Adrenal gland (tissue), 12 donors: ENCODE measurements around the gene PHF20. TPM values are rescaled to one million over a fixed set of nuclear protein-coding genes. Genes with fewer than 3 reads are reported as not detected.

ENCODE experiments used
- DNase-seq, 7 donors: peaks; one replicate each; pipeline ENCODE4 v3.0.0-alpha.2; 2019 to 2020
- H3K27ac ChIP-seq, 5 donors: fragments of 200-600 bp; sonication (generic) in 4 of 5; 1 replicate in 3 of 5; 2 replicates in 2 of 5; pipeline versions ENCODE4 v1.5.1 to v1.8.0; 2016 to 2020; ENCODE audit warnings: mild to moderate bottlenecking in 1 of 5
- H3K27me3 ChIP-seq: fragments of 200-600 bp; 2 replicates; pipeline ENCODE4 v1.8.0; 2021
- H3K36me3 ChIP-seq, 2 donors: fragments of 200-600 bp; replicated peaks in 1 of 2; 1 replicate in 1 of 2; 2 replicates in 1 of 2; pipeline versions ENCODE4 v1.5.1 to v1.8.0; 2018 to 2022
- H3K4me1 ChIP-seq, 2 donors: fragments of 200-600 bp; replicated peaks in 1 of 2; 1 replicate in 1 of 2; 2 replicates in 1 of 2; pipeline versions ENCODE4 v1.5.1 to v1.8.0; 2018 to 2021
- H3K4me3 ChIP-seq, 4 donors: fragments of 200-600 bp; sonication (generic) in 3 of 4; one replicate each; pipeline ENCODE4 v1.5.1; 2016 to 2018
- H3K9me3 ChIP-seq, 3 donors: fragments of 200-600 bp; sonication (generic) in 1 of 3; replicated peaks in 1 of 3; 1 replicate in 2 of 3; 2 replicates in 1 of 3; pipeline versions ENCODE4 v1.5.1 to v1.8.0; 2016 to 2021
- CTCF ChIP-seq, 6 experiments: fragments of 450-650 bp in 4 of 6; fragments of 200-600 bp in 2 of 6; sonication (generic) in 1 of 6; IDR thresholded peaks; 1 replicate in 5 of 6; 2 replicates in 1 of 6; pipeline versions ENCODE4 v1.5.1 to v1.8.0; 2016 to 2021; ENCODE audit warnings: antibody characterized with exemption in 6 of 6, mild to moderate bottlenecking in 2 of 6, moderate library complexity in 1 of 6
- POLR2A ChIP-seq, 2 donors: fragments of 450-650 bp; IDR thresholded peaks; one replicate each; pipeline ENCODE4 v1.6.1; 2017; ENCODE audit warnings: antibody characterized with exemption in 2 of 2, mild to moderate bottlenecking in 2 of 2, moderate library complexity in 1 of 2
- WGBS, 4 donors: extraction: QIAGEN DNeasy Blood & Tissue Kit in 2 of 4; methylation state at CpG; one replicate each; pipeline versions ENCODE4 v1.1.5 to v1.1.7; 2013 to 2017; 5-methylcytosine and 5-hydroxymethylcytosine counted together
- intact Hi-C, 2 donors: fragments of 100-400 bp; cut with DNase I; formaldehyde crosslinking; loops; one replicate each; pipeline versions ENCODE4 v1.14.1 to v1.15.0; 2022 to 2023
- polyA plus RNA-seq, 3 donors: library from polyadenylated mRNA; stranded (reverse); fragments of 200-250 nt in 2 of 3; fragments of 350-450 nt in 1 of 3; fragmentation: Illumina TruSeq in 1 of 3; extraction: RNeasy Lipid Tissue Mini Kit (QIAGEN cat#74804) in 1 of 3; gene quantifications; one replicate each; pipeline ENCODE4 v1.2.3, GENCODE V29; 2013 to 2014
- total RNA-seq, 9 donors: library from RNA; depleted of rRNA in 4 of 9; stranded (reverse); fragments of >200 nt in 4 of 9; fragments of 120-200 nt in 1 of 9; fragmentation: NEBNext Ultra II Directional in 1 of 9; extraction: Animal tissue kit (Norgen Biotek cat#: 25700) in 1 of 9; gene quantifications; one replicate each; pipeline versions ENCODE4 v1.1.0 to v1.2.4, GENCODE V29; 2013 to 2023
- donor health status: healthy with polysubstance abuse.
- donor health status: Bipolar disorder and iron deficiency.
- donor health status: DM: yes; HTN: yes; CAD: no.
- donor health status: DM: no; HTN: no; CAD: no.
- donor health status: DM: no; HTN: no; CAD: no.
- donor health status: DM: yes; HTN: yes; CAD: no.

The PHF20 gene
- total and polyA plus RNA-seq, 12 donors, result 15.0 to 45.1 (median 28.8) TPM

- 75 to 84% (median 80%) methylated on average over 4 of the region's 4 CpGs for WGBS, 4 donors
- Histone ChIP-seq H3K27me3 (no peaks in the 10 kb centered on the region), H3K36me3 (peaks cover 0 to 9% of the 10 kb centered on the region in 2 donors), H3K4me3 (no peak overlapping the region), H3K9me3 (no peaks in the 10 kb centered on the region), H3K27ac (peak overlapping the region in 3 of 5 donors; percentile 14 to 77 (median 52)), H3K4me1 (peaks cover 2 to 11% of the 10 kb centered on the region in 2 donors)
- intact Hi-C loops, result no loop called here
- peak in 5 of 7 donors; percentile 33 to 53 (median 37) for DNase-seq
- no peak for TF ChIP-seq POLR2A (IDR thresholded peaks at IDR 0.05)
- TF ChIP-seq CTCF (IDR thresholded peaks at IDR 0.05), result no peak
These were observed 130.1 kb downstream of the PHF20 start for GRCh38 chr20:35901678-35902544.

GRCh38 chr20:35902545-35902941 is 130.7 kb downstream of the PHF20 start:
- no peak overlapping the region for H3K4me3 ChIP-seq
- H3K9me3 ChIP-seq, result no peaks in the 10 kb centered on the region
- peaks cover 0 to 9% of the 10 kb centered on the region in 2 donors for H3K36me3 ChIP-seq
- H3K4me1 ChIP-seq, result peaks cover 2 to 11% of the 10 kb centered on the region in 2 donors
- no peak for TF ChIP-seq CTCF (IDR thresholded peaks at IDR 0.05)
- TF ChIP-seq POLR2A (IDR thresholded peaks at IDR 0.05), result no peak
- peak overlapping the region in 3 of 5 donors; percentile 14 to 77 (median 52) for H3K27ac ChIP-seq
- intact Hi-C loops, result no loop called here
- H3K27me3 ChIP-seq, result no peaks in the 10 kb centered on the region
- DNase-seq, result no peak
- 81 to 97% (median 94%) methylated on average over 2 to 3 of the region's 3 CpGs for WGBS, 4 donors

GRCh38 chr20:35903843-35904242 is 132.0 kb downstream of the PHF20 start:
- Histone ChIP-seq H3K27me3 (no peaks in the 10 kb centered on the region), H3K27ac (no peak overlapping the region), H3K4me1 (peaks cover 2 to 11% of the 10 kb centered on the region in 2 donors), H3K4me3 (no peak overlapping the region), H3K36me3 (peaks cover 0 to 9% of the 10 kb centered on the region in 2 donors), H3K9me3 (no peaks in the 10 kb centered on the region)
- WGBS, 4 donors, result 86 to 92% (median 90%) methylated on average over 3 of the region's 3 CpGs
- intact Hi-C loops, result no loop called here
- no peak for TF ChIP-seq CTCF (IDR thresholded peaks at IDR 0.05)
- peak in 1 of 7 donors; percentile 18 for DNase-seq

GRCh38 chr20:35904982-35905663 is 133.3 kb downstream of the PHF20 start:
- no peak overlapping the region for H3K27ac ChIP-seq
- H3K4me1 ChIP-seq, result peaks cover 2 to 11% of the 10 kb centered on the region in 2 donors

More at GRCh38 chr20:35904982-35905663, 133.3 kb downstream of the PHF20 start:
- TF ChIP-seq POLR2A (IDR thresholded peaks at IDR 0.05), result no peak
- TF ChIP-seq CTCF (IDR thresholded peaks at IDR 0.05), result no peak
- 91 to 97% (median 96%) methylated on average over 2 to 4 of the region's 4 CpGs for WGBS, 4 donors
- Histone ChIP-seq H3K9me3 (no peaks in the 10 kb centered on the region), H3K27me3 (no peaks in the 10 kb centered on the region), H3K4me3 (no peak overlapping the region), H3K36me3 (peaks cover 0 to 4% of the 10 kb centered on the region in 2 donors)
- peak in 1 of 7 donors; percentile 0 for DNase-seq
- intact Hi-C loops, result no loop called here
